ENCODE data around the gene TNFRSF19. TPM values are rescaled to one million over a fixed set of nuclear protein-coding genes. Genes with fewer than 3 reads are reported as not detected.

The TNFRSF19 gene
- total RNA-seq, 1 experiment from 2014 or later = 0.54 TPM

- POLR2A ChIA-PET = interaction anchor here (0.5 kb wide), 1 partner anchor 57 kb away, joined by 6 read pairs; no protein-coding TSS in a partner anchor
- intact Hi-C loops (cut with micrococcal nuclease; ENCODE audit: unreplicated experiment) (no loop called here), in situ Hi-C loops (cut with HindIII; ENCODE audit: low pct_unique_long_range_greater_than_20kb, low sequenced_read_pairs) (no loop called here)
- no peaks in the 10 kb centered on the region for H3K4me1 ChIP-seq (ENCODE audit: control insufficient read depth, insufficient read depth, low read length)
- H3K27ac ChIP-seq (ENCODE audit: low read length) = no peak overlapping the region
- no peaks in the 10 kb centered on the region for H3K36me3 ChIP-seq (ENCODE audit: control insufficient read depth, insufficient read depth, low read length)
- no peak for ATAC-seq
- no peak for TF ChIP-seq TCF7L2 (IDR thresholded peaks at IDR 0.05; ENCODE audit: low read depth, low read length)
- TF ChIP-seq POLR2AphosphoS5 (IDR thresholded peaks at IDR 0.05; ENCODE audit: low read depth, low read length) = no peak
- TF ChIP-seq CTCF (IDR thresholded peaks at IDR 0.05) = no peak
- TF ChIP-seq REST (IDR thresholded peaks at IDR 0.05; ENCODE audit: insufficient read depth in 1 of 2, low read depth in 2 of 2, low read length in 1 of 2) = no peak
- no peak for TF ChIP-seq SIN3A (IDR thresholded peaks at IDR 0.05; ENCODE audit: borderline replicate concordance, insufficient read depth, low read depth, low read length)
- no peaks in the 10 kb centered on the region for H3K9me3 ChIP-seq (ENCODE audit: control insufficient read depth, insufficient read depth, low read depth, low read length)
- DNase-seq (ENCODE audit: low read depth, low spot score) = no peak
- no peak overlapping the region for H3K4me3 ChIP-seq (ENCODE audit: low read depth in 2 of 2, low read length in 2 of 2)
- no TSS peak for BruUV-seq (replicated peaks)
- CTCF ChIA-PET = no interaction called here
- no peaks in the 10 kb centered on the region for H3K27me3 ChIP-seq (ENCODE audit: control insufficient read depth, insufficient read depth, low read length)
Observed at GRCh38 chr13:23680845-23681669, 110.8 kb downstream of the TNFRSF19 start.

DNA sequence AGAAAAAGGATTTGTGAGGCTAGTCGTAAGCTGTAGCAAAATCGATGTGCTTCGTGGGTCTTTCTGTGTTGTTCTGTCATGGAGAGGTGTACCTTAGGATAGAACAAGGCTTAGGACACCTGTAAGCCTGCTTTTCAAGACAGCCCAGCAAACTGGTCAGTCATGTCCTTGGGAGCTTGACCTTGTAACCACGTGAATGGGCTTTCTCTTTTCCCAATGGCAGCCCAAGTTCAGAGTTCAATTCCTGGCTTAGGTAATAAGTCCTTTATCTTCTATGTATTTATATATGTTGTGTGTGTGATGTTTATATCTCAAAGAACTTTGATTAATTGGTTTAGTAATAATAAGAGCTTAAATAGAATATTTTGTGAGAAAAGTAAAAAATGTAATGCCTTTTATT is 112.9 kb downstream of the TNFRSF19 start:
- BruUV-seq (replicated peaks) = no TSS peak
- POLR2A ChIA-PET = no interaction called here
- CTCF ChIA-PET = no interaction called here
- no peaks in the 10 kb centered on the region for H3K9me3 ChIP-seq (ENCODE audit: control insufficient read depth, insufficient read depth, low read depth, low read length)
- DNase-seq (ENCODE audit: low read depth, low spot score) (no peak), ATAC-seq (no peak)
- in situ Hi-C loops (cut with HindIII; ENCODE audit: low pct_unique_long_range_greater_than_20kb, low sequenced_read_pairs) = no loop called here
- no peaks in the 10 kb centered on the region for H3K27me3 ChIP-seq (ENCODE audit: control insufficient read depth, insufficient read depth, low read length)
- no peak overlapping the region for H3K27ac ChIP-seq (ENCODE audit: low read length)
- H3K36me3 ChIP-seq (ENCODE audit: control insufficient read depth, insufficient read depth, low read length) = no peaks in the 10 kb centered on the region
- H3K4me3 ChIP-seq (ENCODE audit: low read depth in 2 of 2, low read length in 2 of 2) = no peak overlapping the region
- intact Hi-C loops (cut with micrococcal nuclease; ENCODE audit: unreplicated experiment) = no loop called here
- H3K4me1 ChIP-seq (ENCODE audit: control insufficient read depth, insufficient read depth, low read length) = no peaks in the 10 kb centered on the region
- no peak for TF ChIP-seq SIN3A (IDR thresholded peaks at IDR 0.05; ENCODE audit: borderline replicate concordance, insufficient read depth, low read depth, low read length)
- no peak for TF ChIP-seq TCF7L2 (IDR thresholded peaks at IDR 0.05; ENCODE audit: low read depth, low read length)
- TF ChIP-seq REST (IDR thresholded peaks at IDR 0.05; ENCODE audit: insufficient read depth in 1 of 2, low read depth in 2 of 2, low read length in 1 of 2) = no peak
- TF ChIP-seq CTCF (IDR thresholded peaks at IDR 0.05) = no peak
- TF ChIP-seq POLR2AphosphoS5 (IDR thresholded peaks at IDR 0.05; ENCODE audit: low read depth, low read length) = no peak

Data from Panc1 (cell line).